Measurements from ENCODE around the gene EYA2. TPM values are rescaled to one million over a fixed set of nuclear protein-coding genes. Genes with fewer than 3 reads are reported as not detected.

The EYA2 gene
- total RNA-seq, 1 experiment from 2014 or later: not detected

- H3K27me3 ChIP-seq (replicated peaks; ENCODE audit: insufficient read depth, low read depth, low read length, poor library complexity): peaks cover 78% of the 10 kb centered on the region
- H3K4me1 ChIP-seq (ENCODE audit: insufficient read depth, low read length, poor library complexity, severe bottlenecking): no peaks in the 10 kb centered on the region
- H3K4me3 ChIP-seq (ENCODE audit: low read depth, low read length, poor library complexity, severe bottlenecking): no peak overlapping the region
- H3K27ac ChIP-seq (ENCODE audit: low read depth, low read length, poor library complexity, severe bottlenecking): no peak overlapping the region
- ChIA-PET POLR2A (ENCODE audit: low non-redundant PET) (no interaction called here), CTCF (interaction anchor here (0.5 kb wide), 1 partner anchor 65 kb away, joined by 3 read pairs; no protein-coding TSS in a partner anchor)
- BruUV-seq (replicated peaks): no TSS peak
- peak; percentile 95 for TF ChIP-seq EZH2 (IDR thresholded peaks at IDR 0.05; ENCODE audit: borderline replicate concordance, low read depth, low read length, poor library complexity, severe bottlenecking)
- TF ChIP-seq, protein P1, sequence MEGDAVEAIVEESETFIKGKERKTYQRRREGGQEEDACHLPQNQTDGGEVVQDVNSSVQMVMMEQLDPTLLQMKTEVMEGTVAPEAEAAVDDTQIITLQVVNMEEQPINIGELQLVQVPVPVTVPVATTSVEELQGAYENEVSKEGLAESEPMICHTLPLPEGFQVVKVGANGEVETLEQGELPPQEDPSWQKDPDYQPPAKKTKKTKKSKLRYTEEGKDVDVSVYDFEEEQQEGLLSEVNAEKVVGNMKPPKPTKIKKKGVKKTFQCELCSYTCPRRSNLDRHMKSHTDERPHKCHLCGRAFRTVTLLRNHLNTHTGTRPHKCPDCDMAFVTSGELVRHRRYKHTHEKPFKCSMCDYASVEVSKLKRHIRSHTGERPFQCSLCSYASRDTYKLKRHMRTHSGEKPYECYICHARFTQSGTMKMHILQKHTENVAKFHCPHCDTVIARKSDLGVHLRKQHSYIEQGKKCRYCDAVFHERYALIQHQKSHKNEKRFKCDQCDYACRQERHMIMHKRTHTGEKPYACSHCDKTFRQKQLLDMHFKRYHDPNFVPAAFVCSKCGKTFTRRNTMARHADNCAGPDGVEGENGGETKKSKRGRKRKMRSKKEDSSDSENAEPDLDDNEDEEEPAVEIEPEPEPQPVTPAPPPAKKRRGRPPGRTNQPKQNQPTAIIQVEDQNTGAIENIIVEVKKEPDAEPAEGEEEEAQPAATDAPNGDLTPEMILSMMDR (conservative IDR thresholded peaks at IDR 0.05; ENCODE audit: low read depth, low read length): no peak
- DNase-seq (ENCODE audit: low spot score): no peak
- H3K9me3 ChIP-seq (ENCODE audit: low read depth, low read length, poor library complexity, severe bottlenecking): peaks cover 4% of the 10 kb centered on the region
- H3K36me3 ChIP-seq (ENCODE audit: insufficient read depth, low read length, poor library complexity, severe bottlenecking): no peaks in the 10 kb centered on the region
- intact Hi-C loops (cut with micrococcal nuclease; ENCODE audit: unreplicated experiment): no loop called here
Measured at GRCh38 chr20:46894971-46895905, 595 bp downstream of the EYA2 start.

GRCh38 chr20:46895906-46896242 lies 1.2 kb downstream of the EYA2 start:
- no TSS peak for BruUV-seq (replicated peaks)
- H3K4me3 ChIP-seq (ENCODE audit: low read depth, low read length, poor library complexity, severe bottlenecking): no peak overlapping the region
- CTCF ChIA-PET: interaction anchor here (0.5 kb wide), 1 partner anchor 66 kb away, joined by 3 read pairs; no protein-coding TSS in a partner anchor

DNA sequence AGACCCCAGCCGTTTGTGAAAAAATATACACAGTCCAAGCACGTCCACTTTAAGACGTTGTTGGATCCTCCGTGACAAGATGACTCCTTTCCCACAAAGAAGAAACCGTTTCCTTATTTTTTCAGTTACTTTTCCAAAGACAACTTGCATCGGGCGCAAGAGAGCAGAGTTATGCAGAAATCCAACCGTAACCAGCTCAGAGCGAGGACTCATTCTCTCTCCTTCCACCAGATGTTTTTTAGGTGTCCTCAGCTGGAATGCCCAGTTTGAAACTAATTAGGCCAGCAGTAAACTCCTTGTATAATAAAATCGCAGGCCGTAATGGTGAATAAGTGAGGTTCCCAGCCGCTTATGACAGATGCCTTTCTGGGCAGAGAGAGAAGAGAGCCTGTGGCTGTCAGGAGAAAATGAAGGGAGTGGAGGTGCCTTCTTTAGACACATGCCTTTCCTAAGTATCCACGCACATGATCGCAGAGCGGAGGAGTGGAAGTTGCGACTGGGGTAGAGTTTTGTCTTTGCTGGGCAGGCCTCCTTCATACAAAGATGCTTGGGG lies 2.8 kb downstream of the EYA2 start:
- Histone ChIP-seq H3K4me1 (ENCODE audit: insufficient read depth, low read length, poor library complexity, severe bottlenecking) (no peaks in the 10 kb centered on the region), H3K9me3 (ENCODE audit: low read depth, low read length, poor library complexity, severe bottlenecking) (no peaks in the 10 kb centered on the region), H3K27ac (ENCODE audit: low read depth, low read length, poor library complexity, severe bottlenecking) (no peak overlapping the region), H3K4me3 (ENCODE audit: low read depth, low read length, poor library complexity, severe bottlenecking) (no peak overlapping the region), H3K36me3 (ENCODE audit: insufficient read depth, low read length, poor library complexity, severe bottlenecking) (no peaks in the 10 kb centered on the region), H3K27me3 (replicated peaks; ENCODE audit: insufficient read depth, low read depth, low read length, poor library complexity) (peaks cover 97% of the 10 kb centered on the region)
- CTCF ChIA-PET: no interaction called here
- BruUV-seq (replicated peaks): no TSS peak
- POLR2A ChIA-PET (ENCODE audit: low non-redundant PET): no interaction called here
- no peak for DNase-seq (ENCODE audit: low spot score)
- intact Hi-C loops (cut with micrococcal nuclease; ENCODE audit: unreplicated experiment): no loop called here
- TF ChIP-seq, protein P1 (conservative IDR thresholded peaks at IDR 0.05; ENCODE audit: low read depth, low read length): no peak
- TF ChIP-seq EZH2 (IDR thresholded peaks at IDR 0.05; ENCODE audit: borderline replicate concordance, low read depth, low read length, poor library complexity, severe bottlenecking): peak; percentile 52

More at GRCh38 chr20:46895906-46896242, 1.2 kb downstream of the EYA2 start:
- TF ChIP-seq, protein P1 (conservative IDR thresholded peaks at IDR 0.05; ENCODE audit: low read depth, low read length): no peak
- peak; percentile 57 for TF ChIP-seq EZH2 (IDR thresholded peaks at IDR 0.05; ENCODE audit: borderline replicate concordance, low read depth, low read length, poor library complexity, severe bottlenecking)
- intact Hi-C loops (cut with micrococcal nuclease; ENCODE audit: unreplicated experiment): no loop called here
- Histone ChIP-seq H3K9me3 (ENCODE audit: low read depth, low read length, poor library complexity, severe bottlenecking) (peaks cover 2% of the 10 kb centered on the region), H3K27ac (ENCODE audit: low read depth, low read length, poor library complexity, severe bottlenecking) (no peak overlapping the region), H3K4me1 (ENCODE audit: insufficient read depth, low read length, poor library complexity, severe bottlenecking) (no peaks in the 10 kb centered on the region), H3K36me3 (ENCODE audit: insufficient read depth, low read length, poor library complexity, severe bottlenecking) (no peaks in the 10 kb centered on the region), H3K27me3 (replicated peaks; ENCODE audit: insufficient read depth, low read depth, low read length, poor library complexity) (peaks cover 84% of the 10 kb centered on the region)
- no peak for DNase-seq (ENCODE audit: low spot score)
- POLR2A ChIA-PET (ENCODE audit: low non-redundant PET): no interaction called here

Data from A673 (cell line).